ENCODE results near the gene WNT9A. TPM values are rescaled to one million over a fixed set of nuclear protein-coding genes. Genes with fewer than 3 reads are reported as not detected.

WNT9A gene
- total and polyA plus RNA-seq, 8 donors: 0.72 to 2.9 (median 1.6) TPM

DNA sequence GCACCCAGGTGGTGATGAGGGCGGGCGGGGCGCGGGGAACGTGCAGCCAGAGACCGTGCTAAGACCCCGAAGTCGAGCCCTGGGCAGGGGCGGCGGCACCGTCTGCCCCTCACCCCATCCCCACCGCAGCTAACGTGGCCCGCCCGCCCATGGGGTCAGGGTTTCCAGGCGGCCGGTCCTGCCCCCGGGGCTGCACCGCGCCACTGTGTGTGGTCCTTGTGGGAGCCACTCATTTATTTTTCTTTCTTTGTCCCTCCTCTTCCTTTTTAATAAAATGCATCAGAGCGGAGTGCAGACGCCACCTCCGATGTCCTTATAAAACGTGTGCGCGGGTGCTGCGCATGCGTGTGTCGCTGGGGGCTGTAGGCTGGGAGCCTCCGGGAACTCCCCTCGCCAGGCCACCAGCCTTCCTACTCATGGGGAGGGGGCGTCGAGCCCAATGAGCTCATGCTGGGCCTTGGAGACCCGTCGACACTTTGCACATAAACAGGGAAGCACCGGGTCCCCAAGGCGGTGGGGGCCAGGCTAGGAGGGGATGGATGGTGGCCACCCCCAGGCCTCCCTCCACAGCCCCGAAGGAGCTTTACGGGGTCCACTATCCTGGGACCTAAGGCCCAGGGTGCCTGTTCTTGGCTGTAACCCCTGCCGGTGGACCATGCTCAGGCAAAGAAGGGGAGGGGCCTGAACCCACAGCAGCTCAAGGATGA lies 59.9 kb downstream of the WNT9A start:
- intact Hi-C loops (cut with DNase I): no loop called here
- H3K4me1 ChIP-seq: no peaks in the 10 kb centered on the region
- H3K36me3 ChIP-seq: no peaks in the 10 kb centered on the region
- peak overlapping the region in 2 of 4 donors; percentile 24 to 39 for H3K4me3 ChIP-seq
- WGBS, 2 donors: 69 to 71% methylated on average over 36 to 40 of the region's 40 CpGs
- TF ChIP-seq, protein P1, sequence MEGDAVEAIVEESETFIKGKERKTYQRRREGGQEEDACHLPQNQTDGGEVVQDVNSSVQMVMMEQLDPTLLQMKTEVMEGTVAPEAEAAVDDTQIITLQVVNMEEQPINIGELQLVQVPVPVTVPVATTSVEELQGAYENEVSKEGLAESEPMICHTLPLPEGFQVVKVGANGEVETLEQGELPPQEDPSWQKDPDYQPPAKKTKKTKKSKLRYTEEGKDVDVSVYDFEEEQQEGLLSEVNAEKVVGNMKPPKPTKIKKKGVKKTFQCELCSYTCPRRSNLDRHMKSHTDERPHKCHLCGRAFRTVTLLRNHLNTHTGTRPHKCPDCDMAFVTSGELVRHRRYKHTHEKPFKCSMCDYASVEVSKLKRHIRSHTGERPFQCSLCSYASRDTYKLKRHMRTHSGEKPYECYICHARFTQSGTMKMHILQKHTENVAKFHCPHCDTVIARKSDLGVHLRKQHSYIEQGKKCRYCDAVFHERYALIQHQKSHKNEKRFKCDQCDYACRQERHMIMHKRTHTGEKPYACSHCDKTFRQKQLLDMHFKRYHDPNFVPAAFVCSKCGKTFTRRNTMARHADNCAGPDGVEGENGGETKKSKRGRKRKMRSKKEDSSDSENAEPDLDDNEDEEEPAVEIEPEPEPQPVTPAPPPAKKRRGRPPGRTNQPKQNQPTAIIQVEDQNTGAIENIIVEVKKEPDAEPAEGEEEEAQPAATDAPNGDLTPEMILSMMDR (IDR thresholded peaks at IDR 0.05): no peak
- DNase-seq (peak in 3 of 6 donors; percentile 25 to 62 (median 56)), FAIRE-seq (no peak), ATAC-seq (peak in 3 of 4 donors; percentile 33 to 57 (median 49))
- no peaks in the 10 kb centered on the region for H3K27me3 ChIP-seq
- H3K27ac ChIP-seq: no peak overlapping the region
- no peaks in the 10 kb centered on the region for H3K9me3 ChIP-seq

- WGBS, 2 donors: 11 to 13% methylated on average over 23 to 30 of the region's 30 CpGs
- Histone ChIP-seq H3K9me3 (no peaks in the 10 kb centered on the region), H3K4me3 (peak overlapping the region in 3 of 4 donors; percentile 2 to 39 (median 24)), H3K27me3 (no peaks in the 10 kb centered on the region), H3K4me1 (no peaks in the 10 kb centered on the region), H3K36me3 (no peaks in the 10 kb centered on the region), H3K27ac (no peak overlapping the region)
- ATAC-seq (peak; percentile 48 to 65 (median 52)), DNase-seq (peak in 3 of 6 donors; percentile 43 to 63 (median 58)), FAIRE-seq (no peak)
- TF ChIP-seq, protein P1 (IDR thresholded peaks at IDR 0.05): no peak
- intact Hi-C loops (cut with DNase I): no loop called here
Measured at GRCh38 chr1:227886993-227887696, 60.6 kb downstream of the WNT9A start.

- FAIRE-seq (no peak), ATAC-seq (no peak), DNase-seq (peak in 1 of 6 donors; percentile 39)
- no peaks in the 10 kb centered on the region for H3K27me3 ChIP-seq
- intact Hi-C loops (cut with DNase I): no loop called here
- H3K36me3 ChIP-seq: no peaks in the 10 kb centered on the region
- H3K27ac ChIP-seq: no peak overlapping the region
- H3K4me3 ChIP-seq: peak overlapping the region in 1 of 4 donors; percentile 39
- no peaks in the 10 kb centered on the region for H3K9me3 ChIP-seq
- WGBS, 2 donors: 35 to 39% methylated on average over 17 to 18 of the region's 18 CpGs
- H3K4me1 ChIP-seq: no peaks in the 10 kb centered on the region
- TF ChIP-seq, protein P1 (IDR thresholded peaks at IDR 0.05): no peak
Measured at GRCh38 chr1:227886503-227886961, 61.2 kb downstream of the WNT9A start.

GRCh38 chr1:227885648-227886502 lies 61.9 kb downstream of the WNT9A start:
- Histone ChIP-seq H3K27me3 (no peaks in the 10 kb centered on the region), H3K9me3 (no peaks in the 10 kb centered on the region), H3K36me3 (no peaks in the 10 kb centered on the region), H3K27ac (no peak overlapping the region), H3K4me3 (no peak overlapping the region), H3K4me1 (no peaks in the 10 kb centered on the region)
- 71 to 86% methylated on average over 14 of the region's 14 CpGs for WGBS, 2 donors
- ATAC-seq: peak; percentile 48 to 55 (median 54)
- DNase-seq: peak in 4 of 6 donors; percentile 53 to 68 (median 66)
- intact Hi-C loops (cut with DNase I): no loop called here
- TF ChIP-seq, protein P1 (IDR thresholded peaks at IDR 0.05): no peak
- no peak for FAIRE-seq

Data from pancreas (tissue), 10 donors.